Measurements from ENCODE around the gene KRT6C. TPM values are rescaled to one million over a fixed set of nuclear protein-coding genes. Genes with fewer than 3 reads are reported as not detected.

The KRT6C gene
- polyA plus RNA-seq, 1 experiment, result not detected

DNA sequence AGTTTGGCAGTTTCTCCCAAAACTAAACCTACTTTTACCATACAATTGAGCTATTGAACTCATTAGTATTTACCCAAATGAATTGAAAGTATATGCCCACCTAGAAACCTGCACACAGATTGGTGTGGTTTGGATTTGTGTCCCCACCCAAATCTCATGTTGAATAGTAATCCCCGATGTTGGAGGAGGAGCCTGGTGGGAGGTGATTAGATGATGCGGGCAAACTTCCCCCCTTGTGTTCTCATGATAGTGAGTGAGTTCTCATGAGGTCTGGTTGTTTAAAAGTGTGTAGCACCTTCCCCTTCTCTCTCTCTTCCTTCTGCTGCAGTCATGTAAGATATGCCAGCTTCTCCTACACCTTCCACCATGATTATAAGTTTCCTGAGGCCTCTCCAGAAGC is 4.0 kb upstream of the KRT6C start:
- POLR2A ChIA-PET, result no interaction called here
- no peaks in the 10 kb centered on the region; the same call in none of the 2 replicates for H3K27me3 ChIP-seq (ENCODE audit: control insufficient read depth, insufficient read depth, low read length)
- H3K4me3 ChIP-seq (ENCODE audit: low read depth, low read length), result no peak overlapping the region
- TF ChIP-seq, protein P1, sequence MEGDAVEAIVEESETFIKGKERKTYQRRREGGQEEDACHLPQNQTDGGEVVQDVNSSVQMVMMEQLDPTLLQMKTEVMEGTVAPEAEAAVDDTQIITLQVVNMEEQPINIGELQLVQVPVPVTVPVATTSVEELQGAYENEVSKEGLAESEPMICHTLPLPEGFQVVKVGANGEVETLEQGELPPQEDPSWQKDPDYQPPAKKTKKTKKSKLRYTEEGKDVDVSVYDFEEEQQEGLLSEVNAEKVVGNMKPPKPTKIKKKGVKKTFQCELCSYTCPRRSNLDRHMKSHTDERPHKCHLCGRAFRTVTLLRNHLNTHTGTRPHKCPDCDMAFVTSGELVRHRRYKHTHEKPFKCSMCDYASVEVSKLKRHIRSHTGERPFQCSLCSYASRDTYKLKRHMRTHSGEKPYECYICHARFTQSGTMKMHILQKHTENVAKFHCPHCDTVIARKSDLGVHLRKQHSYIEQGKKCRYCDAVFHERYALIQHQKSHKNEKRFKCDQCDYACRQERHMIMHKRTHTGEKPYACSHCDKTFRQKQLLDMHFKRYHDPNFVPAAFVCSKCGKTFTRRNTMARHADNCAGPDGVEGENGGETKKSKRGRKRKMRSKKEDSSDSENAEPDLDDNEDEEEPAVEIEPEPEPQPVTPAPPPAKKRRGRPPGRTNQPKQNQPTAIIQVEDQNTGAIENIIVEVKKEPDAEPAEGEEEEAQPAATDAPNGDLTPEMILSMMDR (IDR thresholded peaks at IDR 0.05; ENCODE audit: insufficient read depth, low read depth, low read length), result no peak
- H3K36me3 ChIP-seq (ENCODE audit: control insufficient read depth, insufficient read depth, low read length), result no peaks in the 10 kb centered on the region
- CTCF ChIA-PET, result no interaction called here
- DNase-seq (ENCODE audit: low read depth), result no peak

DNA sequence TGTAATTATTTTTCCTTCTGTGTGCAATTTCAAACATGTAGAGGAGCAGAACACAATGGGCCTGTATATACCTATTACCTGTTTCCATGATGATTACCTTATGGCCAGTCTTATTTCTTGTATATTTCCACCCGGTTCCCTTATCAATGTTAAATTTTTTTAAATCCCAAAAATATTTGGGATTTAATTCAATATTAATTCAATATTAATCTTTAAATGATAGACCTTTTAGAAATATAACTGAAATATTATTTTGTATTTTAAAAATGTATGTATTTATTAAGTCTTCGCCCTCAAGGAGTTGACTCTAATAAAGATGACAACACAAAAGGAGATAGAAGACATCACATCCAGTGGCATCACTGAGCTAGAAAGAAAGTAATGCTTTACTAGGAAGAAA is 607 bp upstream of the KRT6C start:
- Histone ChIP-seq H3K36me3 (ENCODE audit: control insufficient read depth, insufficient read depth, low read length) (no peaks in the 10 kb centered on the region), H3K27me3 (ENCODE audit: control insufficient read depth, insufficient read depth, low read length) (no peaks in the 10 kb centered on the region; the same call in 1 of the 2 replicates), H3K4me3 (ENCODE audit: low read depth, low read length) (no peak overlapping the region)
- POLR2A ChIA-PET, result no interaction called here
- TF ChIP-seq, protein P1 (IDR thresholded peaks at IDR 0.05; ENCODE audit: insufficient read depth, low read depth, low read length), result no peak
- CTCF ChIA-PET, result no interaction called here
- DNase-seq (ENCODE audit: low read depth), result no peak

DNA sequence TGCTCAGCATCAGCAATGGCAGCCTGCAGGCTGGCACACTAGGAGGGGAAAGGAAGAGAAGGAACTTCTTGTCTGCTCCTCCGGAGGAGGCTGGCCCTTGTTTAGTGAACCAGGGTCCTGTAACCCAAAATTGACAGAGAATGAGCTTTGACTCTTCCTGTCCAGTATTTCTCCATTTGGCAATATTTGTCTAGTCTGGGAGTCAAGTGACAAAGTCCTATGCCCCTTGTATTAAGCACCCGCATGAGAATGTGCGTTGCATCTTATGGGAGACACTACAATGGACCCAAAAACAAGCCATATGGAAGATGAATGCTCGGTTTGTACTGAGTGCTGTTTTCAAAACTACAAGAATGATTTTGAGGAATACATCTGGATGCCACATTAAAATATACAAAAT is 3.8 kb downstream of the KRT6C start:
- no peaks in the 10 kb centered on the region for H3K36me3 ChIP-seq (ENCODE audit: control insufficient read depth, insufficient read depth, low read length)
- H3K27me3 ChIP-seq (ENCODE audit: control insufficient read depth, insufficient read depth, low read length), result peaks cover 3% of the 10 kb centered on the region; the same call in 1 of the 2 replicates
- CTCF ChIA-PET, result no interaction called here
- no peak for DNase-seq (ENCODE audit: low read depth)
- TF ChIP-seq, protein P1 (IDR thresholded peaks at IDR 0.05; ENCODE audit: insufficient read depth, low read depth, low read length), result no peak
- POLR2A ChIA-PET, result no interaction called here
- no peak overlapping the region for H3K4me3 ChIP-seq (ENCODE audit: low read depth, low read length)

DNA sequence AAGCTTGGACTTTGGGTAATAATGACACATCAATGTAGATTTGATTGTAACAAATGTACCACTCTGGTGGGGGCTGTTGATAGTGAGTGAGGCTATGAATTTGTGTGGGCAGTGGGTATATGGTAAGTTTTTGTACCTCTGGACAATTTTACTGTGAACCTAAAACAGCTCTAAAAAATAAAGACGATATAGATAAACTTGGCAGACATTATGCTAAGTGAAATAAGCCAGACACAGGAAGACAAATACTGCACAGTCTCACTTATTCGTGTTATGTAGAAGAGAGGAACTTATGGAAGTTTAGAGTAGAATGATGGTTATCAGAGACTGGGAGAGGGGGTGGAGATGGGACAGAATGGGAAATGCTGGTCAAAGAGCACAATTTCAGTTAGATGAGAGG is 8.7 kb downstream of the KRT6C start:
- TF ChIP-seq, protein P1 (IDR thresholded peaks at IDR 0.05; ENCODE audit: insufficient read depth, low read depth, low read length), result no peak
- Histone ChIP-seq H3K4me3 (ENCODE audit: low read depth, low read length) (no peak overlapping the region), H3K36me3 (ENCODE audit: control insufficient read depth, insufficient read depth, low read length) (no peaks in the 10 kb centered on the region), H3K27me3 (ENCODE audit: control insufficient read depth, insufficient read depth, low read length) (peaks cover 3% of the 10 kb centered on the region; the same call in 1 of the 2 replicates)
- CTCF ChIA-PET, result interaction anchor here (1.4 kb wide), 1 partner anchor 15 kb away, joined by 4 read pairs; no protein-coding TSS in a partner anchor
- POLR2A ChIA-PET, result interaction anchor here (0.5 kb wide), 1 partner anchor 13 kb away, joined by 4 read pairs; the partner anchor contains the start of gene KRT6B
- no peak for DNase-seq (ENCODE audit: low read depth)

DNA sequence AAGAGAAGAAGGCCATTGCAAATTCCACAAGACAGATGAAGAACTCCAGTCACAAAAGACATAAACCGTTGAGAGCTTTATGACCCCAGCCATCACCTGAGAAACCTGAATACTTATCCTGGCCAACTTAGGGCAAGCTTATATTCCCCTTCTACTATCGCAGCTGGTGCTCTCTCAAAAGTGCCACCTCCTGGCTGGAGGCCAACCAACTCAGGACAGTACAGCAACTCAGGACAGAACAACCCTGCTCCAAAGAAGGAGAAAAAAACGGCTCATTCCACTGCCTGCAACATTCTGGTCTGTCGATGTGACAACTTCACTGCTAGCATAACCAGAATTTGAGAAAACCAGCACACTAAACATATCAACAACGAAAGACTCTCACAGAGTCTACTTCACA is 11.9 kb downstream of the KRT6C start:
- CTCF ChIA-PET, result no interaction called here
- TF ChIP-seq, protein P1 (IDR thresholded peaks at IDR 0.05; ENCODE audit: insufficient read depth, low read depth, low read length), result no peak
- Histone ChIP-seq H3K4me3 (ENCODE audit: low read depth, low read length) (no peak overlapping the region), H3K27me3 (ENCODE audit: control insufficient read depth, insufficient read depth, low read length) (no peaks in the 10 kb centered on the region), H3K36me3 (ENCODE audit: control insufficient read depth, insufficient read depth, low read length) (no peaks in the 10 kb centered on the region)
- no peak for DNase-seq (ENCODE audit: low read depth)
- POLR2A ChIA-PET, result no interaction called here

Measured in BJ (cell line).